Stimulated activated CD8-positive, alpha-beta memory T cell treated with anti-CD3 and anti-CD28 coated beads, Interleukin-4, amount 100 ng/mL, for 24 hours (primary cell): Measurements from ENCODE around the gene LTBP1.
"Not testable (repeated sequence)": the region's sequence is repeated elsewhere in the genome, so short reads cannot be mapped to it uniquely, and the experiment has no call there.

ENCODE experiments used
- DNase-seq: peaks from one replicate; pipeline ENCODE4 v3.0.0-alpha.2; 2020; ENCODE audit warnings: low read depth

The LTBP1 gene

GRCh38 chr2:32963941-32964340 is 17.2 kb downstream of the LTBP1 start:
- DNase-seq: no peak

GRCh38 chr2:32965523-32966171 is 18.9 kb downstream of the LTBP1 start:
- no peak for DNase-seq

GRCh38 chr2:32969444-32970162 is 22.9 kb downstream of the LTBP1 start:
- no peak for DNase-seq

GRCh38 chr2:32973772-32974171 is 27.0 kb downstream of the LTBP1 start:
- DNase-seq: not testable (repeated sequence)

- no peak for DNase-seq
These were observed 29.8 kb downstream of the LTBP1 start for GRCh38 chr2:32976409-32977063.

- no peak for DNase-seq
These were observed 30.5 kb downstream of the LTBP1 start for GRCh38 chr2:32977228-32977758.

- no peak for DNase-seq
These were observed 34.9 kb downstream of the LTBP1 start for GRCh38 chr2:32981612-32982011.

- not testable (repeated sequence) for DNase-seq
These were observed 36.6 kb downstream of the LTBP1 start for GRCh38 chr2:32983193-32983924.

- DNase-seq: no peak
These were observed 39.7 kb downstream of the LTBP1 start for GRCh38 chr2:32986480-32986879.

GRCh38 chr2:32988525-32988924 is 41.8 kb downstream of the LTBP1 start:
- DNase-seq: no peak

- DNase-seq: no peak
These were observed 43.8 kb downstream of the LTBP1 start for GRCh38 chr2:32990556-32990955.

- no peak for DNase-seq
These were observed 44.5 kb downstream of the LTBP1 start for GRCh38 chr2:32991091-32991845.

- DNase-seq: no peak
These were observed 46.3 kb downstream of the LTBP1 start for GRCh38 chr2:32993005-32993539.

GRCh38 chr2:32997705-32998104 is 51.0 kb downstream of the LTBP1 start:
- no peak for DNase-seq

- DNase-seq: no peak
These were observed 54.2 kb downstream of the LTBP1 start for GRCh38 chr2:33000986-33001385.

- no peak for DNase-seq
These were observed 55.1 kb downstream of the LTBP1 start for GRCh38 chr2:33001823-33002222.

GRCh38 chr2:33002863-33003262 is 56.1 kb downstream of the LTBP1 start:
- DNase-seq: no peak

GRCh38 chr2:33005057-33005456 is 58.3 kb downstream of the LTBP1 start:
- no peak for DNase-seq

- no peak for DNase-seq
These were observed 62.0 kb downstream of the LTBP1 start for GRCh38 chr2:33008716-33009115.

GRCh38 chr2:33009249-33009648 is 62.5 kb downstream of the LTBP1 start:
- no peak for DNase-seq

GRCh38 chr2:33011373-33011772 is 64.6 kb downstream of the LTBP1 start:
- DNase-seq: no peak
